IPS-18c (cell line): ENCODE data around the gene MESP2.
A peak's percentile ranks its signal among the peaks of the same experiment; 100 is the strongest.
"Not testable (repeated sequence)": the region's sequence is repeated elsewhere in the genome, so short reads cannot be mapped to it uniquely, and the experiment has no call there.

Experiments used
- H3K4me3 ChIP-seq: 2 replicates; pipeline ENCODE4 v1.7.0; 2013; ENCODE audit warnings: low read depth, mild to moderate bottlenecking, low read length, moderate library complexity; ENCODE audit not compliant: insufficient read depth
- H3K9me3 ChIP-seq: one replicate; pipeline ENCODE4 v1.6.1; 2013; ENCODE audit warnings: mild to moderate bottlenecking, low read length, moderate library complexity; ENCODE audit not compliant: control insufficient read depth, insufficient read depth

The MESP2 gene

DNA sequence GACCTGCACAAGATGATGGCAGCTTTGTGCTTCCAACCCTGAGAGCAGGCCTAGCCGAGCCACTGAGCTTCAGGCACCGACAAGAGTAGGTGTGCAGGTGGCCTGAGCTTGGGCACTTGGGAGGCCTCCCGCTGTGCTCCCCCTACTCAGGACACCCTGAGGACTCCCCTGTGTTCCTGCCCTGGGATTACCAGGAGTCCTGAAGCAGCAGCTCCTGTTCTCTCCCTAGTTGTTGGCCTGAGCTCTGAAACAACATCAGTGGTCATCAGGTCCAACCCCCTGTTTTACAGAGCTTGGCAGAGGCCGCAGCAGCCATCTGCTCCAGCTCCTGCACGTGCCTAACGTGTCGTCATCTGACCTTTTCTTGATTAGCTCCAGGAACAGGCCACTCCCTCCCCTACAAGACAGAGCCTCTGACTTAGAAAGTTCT lies 8.0 kb upstream of the MESP2 start:
- no peaks in the 10 kb centered on the region for H3K9me3 ChIP-seq
- H3K4me3 ChIP-seq = no peak overlapping the region

GRCh38 chr15:89769366-89769765 lies 6.8 kb upstream of the MESP2 start:
- H3K9me3 ChIP-seq = no peaks in the 10 kb centered on the region

DNA sequence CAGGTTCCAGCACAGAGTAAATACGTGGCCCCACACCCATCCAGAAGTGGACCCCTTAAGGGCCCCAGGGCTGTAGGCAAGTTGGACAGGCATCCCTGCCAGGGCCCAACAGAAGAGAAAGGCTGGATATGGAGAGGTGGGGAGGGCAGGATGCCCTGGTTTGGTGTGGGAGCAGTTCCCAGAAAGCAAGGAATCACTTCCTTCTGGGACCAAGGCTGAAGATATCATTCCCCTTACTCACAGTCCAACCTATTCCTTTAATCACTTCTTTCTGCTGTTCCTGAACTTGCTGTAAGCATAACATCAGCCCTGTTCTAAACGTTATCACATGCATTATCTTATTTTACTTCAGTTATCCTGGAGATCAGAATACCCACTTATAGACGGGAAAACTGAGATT lies 6.1 kb upstream of the MESP2 start:
- Histone ChIP-seq H3K4me3 (no peak overlapping the region), H3K9me3 (no peaks in the 10 kb centered on the region)

More at GRCh38 chr15:89769366-89769765, 6.8 kb upstream of the MESP2 start:
- no peak overlapping the region for H3K4me3 ChIP-seq

DNA sequence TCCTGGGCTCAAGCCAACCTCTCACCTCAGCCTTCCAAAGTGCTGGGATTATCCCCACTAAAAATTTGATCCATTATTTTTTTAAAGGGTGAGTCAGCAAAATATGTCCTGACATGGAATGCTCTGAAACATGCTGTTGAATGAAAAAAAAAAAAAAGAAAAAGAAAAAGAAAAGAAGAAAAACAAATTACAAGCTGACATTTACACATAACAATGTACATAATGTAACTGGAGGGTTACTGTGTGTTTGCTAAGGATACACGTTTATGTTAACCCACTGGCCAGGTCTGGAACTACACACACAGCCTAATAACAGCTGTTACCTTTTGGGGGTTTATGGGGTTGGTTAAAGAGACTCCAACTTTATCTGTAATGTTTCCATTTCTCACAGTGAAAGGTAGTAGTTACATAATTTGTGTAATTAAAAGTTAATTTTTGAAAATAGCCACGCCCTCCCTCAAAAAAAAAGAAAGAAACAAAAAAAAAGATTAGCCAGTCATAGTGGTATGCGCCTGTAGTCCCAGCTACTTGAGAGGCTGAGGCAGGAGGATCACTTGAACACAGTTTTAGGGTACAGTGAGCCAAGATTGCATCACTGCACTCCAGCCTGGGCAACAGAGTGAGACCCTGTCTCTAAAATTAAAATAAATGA lies 3.1 kb upstream of the MESP2 start:
- H3K9me3 ChIP-seq = no peaks in the 10 kb centered on the region
- H3K4me3 ChIP-seq = no peak overlapping the region

DNA sequence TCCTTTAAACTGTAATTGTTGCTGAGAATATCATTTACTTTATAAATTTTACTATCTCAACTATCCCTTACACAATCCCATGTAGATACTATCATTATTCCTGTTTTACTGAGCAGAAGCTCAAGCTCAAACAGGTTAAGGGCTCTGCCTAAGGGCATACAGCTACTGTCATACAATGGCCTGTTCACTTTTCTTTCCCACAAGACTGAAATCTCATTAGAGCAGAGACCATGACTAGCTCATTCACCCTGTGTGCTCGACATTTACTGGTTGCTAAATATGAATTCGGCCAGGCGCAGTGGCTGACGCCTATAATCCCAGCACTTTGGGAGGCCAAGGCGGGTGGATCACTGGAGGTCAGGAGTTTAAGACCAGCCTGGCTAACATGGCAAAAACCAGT lies 1.6 kb upstream of the MESP2 start:
- Histone ChIP-seq H3K9me3 (no peaks in the 10 kb centered on the region), H3K4me3 (no peak overlapping the region)

- Histone ChIP-seq H3K4me3 (no peak overlapping the region), H3K9me3 (no peaks in the 10 kb centered on the region)
Observed at GRCh38 chr15:89775815-89776214, 317 bp upstream of the MESP2 start.

- Histone ChIP-seq H3K9me3 (no peaks in the 10 kb centered on the region), H3K4me3 (peak overlapping the region; percentile 41; the same call in 1 of the 2 replicates)
Observed at GRCh38 chr15:89777073-89777751, 1.1 kb downstream of the MESP2 start.

DNA sequence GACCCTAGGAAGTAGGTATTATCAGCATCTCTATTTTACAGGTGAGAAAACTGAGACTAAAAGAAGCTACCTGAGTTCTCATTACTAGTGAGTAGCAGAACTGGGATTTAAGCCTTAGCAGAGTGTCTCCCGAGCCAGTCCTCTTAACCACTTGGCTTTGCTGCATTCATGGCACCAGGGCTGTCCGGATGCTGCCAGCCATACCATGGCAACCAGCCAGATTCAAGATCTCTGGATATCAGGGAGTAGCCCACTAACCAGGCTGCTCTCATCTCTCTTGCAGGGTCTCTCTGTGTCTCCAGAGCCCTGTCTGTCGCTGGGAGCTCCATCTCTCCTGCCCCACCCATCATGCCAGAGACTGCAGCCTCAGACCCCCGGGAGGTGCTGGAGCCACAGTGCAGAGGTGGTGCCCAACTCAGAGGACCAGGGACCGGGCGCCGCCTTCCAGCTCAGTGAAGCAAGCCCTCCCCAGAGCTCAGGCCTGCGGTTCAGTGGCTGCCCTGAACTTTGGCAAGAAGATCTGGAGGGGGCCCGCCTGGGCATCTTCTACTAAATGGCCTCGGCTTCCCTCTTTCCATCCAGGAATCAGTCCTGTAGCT lies 1.7 kb downstream of the MESP2 start:
- no peak overlapping the region for H3K4me3 ChIP-seq
- no peaks in the 10 kb centered on the region for H3K9me3 ChIP-seq

GRCh38 chr15:89778861-89779260 lies 2.7 kb downstream of the MESP2 start:
- Histone ChIP-seq H3K9me3 (no peaks in the 10 kb centered on the region), H3K4me3 (no peak overlapping the region)

- Histone ChIP-seq H3K9me3 (no peaks in the 10 kb centered on the region), H3K4me3 (no peak overlapping the region)
Observed at GRCh38 chr15:89780601-89781000, 4.5 kb downstream of the MESP2 start.

DNA sequence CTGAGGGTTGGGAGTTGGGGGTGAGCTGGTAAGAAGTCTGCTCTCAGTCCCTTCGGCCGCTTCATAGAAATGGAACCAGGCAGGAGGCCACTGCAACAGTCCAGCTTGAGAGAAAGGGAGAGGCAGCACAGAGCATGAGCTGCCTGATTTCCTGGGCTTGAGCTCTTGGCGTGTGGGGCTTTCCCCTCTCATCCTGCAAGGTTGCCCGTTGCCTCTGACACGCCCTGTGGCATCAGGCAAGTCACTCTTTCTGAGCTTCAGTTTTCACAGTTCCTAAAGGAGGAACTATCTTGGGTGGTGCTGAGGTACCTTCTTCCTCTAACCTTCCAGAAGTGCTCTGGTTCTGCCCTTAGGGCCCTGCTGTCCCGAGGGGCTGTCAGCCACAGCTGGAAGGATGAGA lies 4.9 kb downstream of the MESP2 start:
- H3K4me3 ChIP-seq = no peak overlapping the region

GRCh38 chr15:89781891-89782618 lies 5.9 kb downstream of the MESP2 start:
- H3K9me3 ChIP-seq = no peaks in the 10 kb centered on the region
- no peak overlapping the region for H3K4me3 ChIP-seq

More for the DNA sequence above, 4.9 kb downstream of the MESP2 start:
- no peaks in the 10 kb centered on the region for H3K9me3 ChIP-seq

DNA sequence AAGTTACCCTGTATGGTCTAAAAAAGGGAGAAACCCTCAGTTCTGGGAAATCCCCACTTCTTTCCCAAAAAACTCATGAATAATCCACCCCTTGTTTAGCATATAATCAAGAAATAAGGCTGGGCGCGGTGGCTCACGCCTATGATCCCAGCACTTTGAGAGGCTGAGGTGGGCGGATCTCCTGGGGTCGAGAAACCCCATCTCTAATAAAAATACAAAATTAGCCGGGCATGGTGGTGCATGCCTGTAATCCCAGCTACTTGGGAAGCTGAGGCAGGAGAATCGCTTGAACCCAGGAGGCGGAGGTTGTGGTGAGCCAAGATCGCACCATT lies 6.5 kb downstream of the MESP2 start:
- H3K9me3 ChIP-seq, H3K4me3 ChIP-seq: not testable (repeated sequence)

- no peaks in the 10 kb centered on the region for H3K9me3 ChIP-seq
- H3K4me3 ChIP-seq = no peak overlapping the region
Observed at GRCh38 chr15:89783111-89783860, 7.2 kb downstream of the MESP2 start.

- Histone ChIP-seq H3K9me3 (no peaks in the 10 kb centered on the region), H3K4me3 (no peak overlapping the region)
Observed at GRCh38 chr15:89783861-89784685, 7.9 kb downstream of the MESP2 start.

DNA sequence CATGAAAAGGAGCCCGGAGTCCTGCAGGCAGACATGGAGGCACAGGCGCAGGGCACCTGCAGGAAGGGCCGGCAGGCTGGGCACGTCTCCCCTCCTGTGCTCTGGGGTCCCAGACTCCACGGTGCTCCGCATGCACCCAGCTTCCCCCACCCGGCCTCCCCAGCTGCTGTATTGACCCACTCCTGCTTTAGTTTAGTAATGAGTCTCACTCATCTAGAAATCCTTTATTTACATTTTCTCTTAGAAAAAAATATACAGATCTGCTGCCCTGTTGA lies 8.5 kb downstream of the MESP2 start:
- H3K9me3 ChIP-seq = no peaks in the 10 kb centered on the region
- H3K4me3 ChIP-seq = no peak overlapping the region
